Measurements from ENCODE around the gene RPL7L1. TPM values are rescaled to one million over a fixed set of nuclear protein-coding genes. Genes with fewer than 3 reads are reported as not detected.
"Not testable (repeated sequence)": the region's sequence is repeated elsewhere in the genome, so short reads cannot be mapped to it uniquely, and the experiment has no call there.

Gene RPL7L1
- total RNA-seq, 1 donor from 2014 or later = 179 TPM

DNA sequence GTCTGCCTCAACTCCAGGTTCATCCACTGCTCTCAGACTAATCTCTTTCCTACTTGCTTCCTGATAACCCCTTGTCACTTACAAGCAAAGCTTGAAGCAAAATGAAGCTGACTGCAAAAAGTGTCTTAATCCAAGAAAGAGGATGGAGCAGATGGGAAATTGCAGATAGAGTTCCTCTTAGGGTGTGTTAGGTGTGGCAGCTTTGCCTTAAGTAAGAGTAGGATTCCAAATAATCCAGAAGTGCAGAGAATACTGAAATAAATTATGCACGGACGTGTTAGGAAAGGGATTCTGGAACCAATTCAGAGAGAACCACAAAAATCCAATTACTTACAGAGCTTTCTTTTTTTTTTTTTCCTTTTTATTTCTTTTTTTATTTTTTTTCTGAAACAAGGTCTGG is 6.1 kb upstream of the RPL7L1 start:
- peaks cover 3% of the 10 kb centered on the region for H3K36me3 Mint-ChIP-seq (ENCODE audit: low read depth)
- H3K4me3 Mint-ChIP-seq = no peak overlapping the region
- H3K4me1 Mint-ChIP-seq (ENCODE audit: low read depth) = no peaks in the 10 kb centered on the region
- no peak for DNase-seq (ENCODE audit: low spot score)
- intact Hi-C loops (cut with micrococcal nuclease) = no loop called here
- peak overlapping the region; percentile 9 for H3K27ac Mint-ChIP-seq
- no peaks in the 10 kb centered on the region for H3K27me3 Mint-ChIP-seq (ENCODE audit: insufficient read depth)
- H3K9me3 Mint-ChIP-seq = no peaks in the 10 kb centered on the region

DNA sequence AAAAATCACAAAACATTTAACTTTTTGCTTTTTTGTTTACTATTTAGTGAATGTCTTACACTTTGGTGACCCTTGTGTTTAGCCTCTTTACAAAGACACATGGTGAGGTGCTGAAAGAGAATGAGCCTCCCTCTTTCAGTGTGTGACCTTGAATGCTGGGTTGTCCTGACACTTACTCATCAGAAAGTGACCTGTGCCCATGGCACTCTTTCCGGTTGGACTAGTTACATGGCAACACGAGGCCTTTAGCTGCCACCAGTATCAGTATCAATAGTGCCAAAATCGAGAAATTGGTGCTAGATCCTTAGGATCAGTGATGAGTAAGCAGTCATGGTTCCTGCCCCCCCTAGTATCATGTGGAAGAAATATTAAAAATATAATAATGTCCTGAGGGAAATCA is 1.7 kb upstream of the RPL7L1 start:
- no peaks in the 10 kb centered on the region for H3K27me3 Mint-ChIP-seq (ENCODE audit: insufficient read depth)
- peak overlapping the region; percentile 51 for H3K4me3 Mint-ChIP-seq
- no peaks in the 10 kb centered on the region for H3K9me3 Mint-ChIP-seq
- no peak overlapping the region for H3K27ac Mint-ChIP-seq
- peaks cover 14% of the 10 kb centered on the region for H3K4me1 Mint-ChIP-seq (ENCODE audit: low read depth)
- peaks cover 3% of the 10 kb centered on the region for H3K36me3 Mint-ChIP-seq (ENCODE audit: low read depth)
- DNase-seq (ENCODE audit: low spot score) = no peak
- intact Hi-C loops (cut with micrococcal nuclease) = loop anchor here (1.0 kb wide), 3 partner anchors 151 to 313 kb away; partner anchors contain the start of gene UBR2

DNA sequence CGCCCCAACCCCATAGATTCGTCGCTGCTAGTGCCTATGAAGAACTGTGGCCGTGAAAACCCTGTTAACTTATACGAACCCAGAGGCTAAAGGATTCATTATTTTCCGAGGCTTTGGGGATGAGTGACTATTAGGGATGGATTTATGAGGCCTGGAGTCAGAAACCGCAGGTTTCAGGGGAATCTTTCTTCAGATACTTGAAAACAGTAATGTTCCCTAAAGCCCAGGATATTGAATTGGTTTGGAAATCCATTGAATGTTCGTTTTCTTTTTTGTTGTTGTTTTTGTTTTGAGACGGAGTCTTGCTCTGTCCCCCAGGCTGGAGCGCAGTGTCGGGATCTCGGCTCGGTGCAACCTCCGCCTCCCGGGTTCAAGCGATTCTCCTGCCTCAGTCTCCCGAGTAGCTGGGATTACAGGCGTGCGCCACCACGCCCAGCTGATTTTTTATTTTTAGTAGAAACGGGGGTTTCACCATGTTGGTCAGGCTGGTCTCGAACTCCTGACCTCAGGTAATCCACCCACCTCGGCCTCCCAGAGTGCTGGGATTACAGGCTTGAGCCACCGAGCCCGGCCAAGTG is 913 bp downstream of the RPL7L1 start:
- intact Hi-C loops (cut with micrococcal nuclease); H3K27me3 Mint-ChIP-seq (ENCODE audit: insufficient read depth); H3K9me3 Mint-ChIP-seq; DNase-seq (ENCODE audit: low spot score): not testable (repeated sequence)
- H3K4me1 Mint-ChIP-seq (ENCODE audit: low read depth) = peaks cover 30% of the 10 kb centered on the region
- H3K4me3 Mint-ChIP-seq = peak overlapping the region; percentile 96
- H3K36me3 Mint-ChIP-seq (ENCODE audit: low read depth) = peaks cover 21% of the 10 kb centered on the region
- H3K27ac Mint-ChIP-seq = peak overlapping the region; percentile 97

DNA sequence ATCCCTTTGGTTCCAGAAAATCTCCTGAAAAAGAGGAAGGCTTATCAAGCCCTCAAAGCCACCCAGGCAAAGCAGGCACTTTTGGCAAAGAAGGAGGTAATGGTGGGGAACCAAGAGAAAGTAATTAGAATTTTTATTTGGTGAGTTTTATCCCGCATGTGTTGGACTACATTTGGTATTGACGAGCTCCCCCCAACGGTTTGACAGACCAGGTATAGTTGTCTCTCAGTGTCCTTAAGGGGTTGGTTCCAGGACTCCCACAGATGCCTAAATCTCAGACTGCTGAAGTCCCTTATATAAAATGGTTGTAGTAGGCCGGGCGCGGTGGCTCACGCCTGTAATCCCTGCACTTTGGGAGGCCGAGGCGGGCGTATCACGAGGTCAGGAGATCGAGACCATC is 1.5 kb downstream of the RPL7L1 start:
- H3K27me3 Mint-ChIP-seq (ENCODE audit: insufficient read depth); intact Hi-C loops (cut with micrococcal nuclease); H3K9me3 Mint-ChIP-seq; DNase-seq (ENCODE audit: low spot score): not testable (repeated sequence)
- H3K36me3 Mint-ChIP-seq (ENCODE audit: low read depth) = peaks cover 25% of the 10 kb centered on the region
- peaks cover 30% of the 10 kb centered on the region for H3K4me1 Mint-ChIP-seq (ENCODE audit: low read depth)
- H3K4me3 Mint-ChIP-seq = peak overlapping the region; percentile 96
- H3K27ac Mint-ChIP-seq = peak overlapping the region; percentile 97

DNA sequence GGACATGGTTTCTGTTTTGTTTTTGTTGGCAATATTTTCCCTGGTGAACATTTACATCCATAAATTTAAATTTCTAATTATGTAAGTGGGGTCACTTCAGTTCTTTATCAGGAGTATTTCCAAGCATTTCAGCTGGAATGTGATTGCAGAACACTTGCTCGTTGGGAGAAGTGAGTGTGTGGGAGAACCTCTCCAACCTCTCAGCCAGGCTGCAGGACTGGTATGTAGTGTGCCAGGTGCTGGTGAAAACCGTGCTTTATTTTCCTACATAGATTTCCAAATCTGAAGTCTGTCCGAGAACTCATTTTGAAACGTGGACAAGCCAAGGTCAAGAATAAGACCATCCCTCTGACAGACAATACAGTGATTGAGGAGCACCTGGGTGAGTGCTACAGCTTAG is 6.3 kb downstream of the RPL7L1 start:
- no peak overlapping the region for H3K4me3 Mint-ChIP-seq
- no peak overlapping the region for H3K27ac Mint-ChIP-seq
- peaks cover 22% of the 10 kb centered on the region for H3K4me1 Mint-ChIP-seq (ENCODE audit: low read depth)
- H3K9me3 Mint-ChIP-seq = no peaks in the 10 kb centered on the region
- H3K36me3 Mint-ChIP-seq (ENCODE audit: low read depth) = peaks cover 41% of the 10 kb centered on the region
- no peaks in the 10 kb centered on the region for H3K27me3 Mint-ChIP-seq (ENCODE audit: insufficient read depth)
- no peak for DNase-seq (ENCODE audit: low spot score)
- intact Hi-C loops (cut with micrococcal nuclease) = no loop called here

DNA sequence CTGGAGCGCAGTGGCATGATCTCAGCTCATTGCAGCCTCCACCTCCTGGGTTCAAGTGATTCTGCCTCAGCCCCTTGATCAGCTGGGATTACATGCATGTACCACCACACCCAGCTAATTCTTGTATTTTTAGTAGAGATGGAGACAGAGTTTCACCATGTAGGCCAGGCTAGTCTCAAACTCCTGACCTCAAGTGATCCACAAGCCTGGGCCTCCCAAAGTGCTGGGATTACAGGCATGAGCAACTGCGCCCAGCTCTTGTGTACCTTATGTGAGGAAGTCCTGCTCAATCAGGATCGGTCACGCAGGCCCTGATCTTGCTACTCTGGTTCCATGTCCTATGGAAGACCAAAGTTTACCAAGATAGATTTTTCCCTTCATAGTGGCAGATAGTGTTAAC is 8.8 kb downstream of the RPL7L1 start:
- H3K9me3 Mint-ChIP-seq; H3K27ac Mint-ChIP-seq; H3K27me3 Mint-ChIP-seq (ENCODE audit: insufficient read depth); intact Hi-C loops (cut with micrococcal nuclease); H3K4me3 Mint-ChIP-seq; DNase-seq (ENCODE audit: low spot score): not testable (repeated sequence)
- H3K36me3 Mint-ChIP-seq (ENCODE audit: low read depth) = peaks cover 38% of the 10 kb centered on the region
- H3K4me1 Mint-ChIP-seq (ENCODE audit: low read depth) = peaks cover 25% of the 10 kb centered on the region

DNA sequence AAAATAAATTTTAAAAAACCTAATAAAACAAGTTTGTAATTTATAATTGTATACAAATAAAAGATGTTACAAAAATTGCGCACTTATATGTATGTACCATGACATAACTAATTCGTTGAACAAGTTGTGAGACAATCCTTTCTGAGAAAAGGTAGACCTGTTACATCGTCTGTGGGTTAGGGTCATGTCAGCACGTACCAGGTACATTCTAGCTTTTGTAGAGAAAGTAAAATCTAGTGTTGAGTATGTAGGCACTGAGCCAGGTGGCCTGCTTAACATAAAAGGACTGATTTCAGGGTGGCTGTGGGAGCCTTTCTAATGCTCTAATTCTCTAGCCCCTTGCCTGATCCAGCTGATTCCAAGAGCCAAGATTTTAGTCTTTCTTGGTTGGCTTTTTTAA is 10.4 kb downstream of the RPL7L1 start:
- Mint-ChIP-seq H3K27me3 (ENCODE audit: insufficient read depth) (no peaks in the 10 kb centered on the region), H3K4me3 (peak overlapping the region; percentile 84), H3K27ac (peak overlapping the region; percentile 89), H3K36me3 (ENCODE audit: low read depth) (peaks cover 23% of the 10 kb centered on the region), H3K4me1 (ENCODE audit: low read depth) (peaks cover 12% of the 10 kb centered on the region), H3K9me3 (no peaks in the 10 kb centered on the region)
- no peak for DNase-seq (ENCODE audit: low spot score)
- intact Hi-C loops (cut with micrococcal nuclease) = loop anchor here (1.0 to 5.0 kb wide), 6 partner anchors 9 to 323 kb away; partner anchors contain the start of genes CNPY3, RPL7L1, SRF and TBCC

DNA sequence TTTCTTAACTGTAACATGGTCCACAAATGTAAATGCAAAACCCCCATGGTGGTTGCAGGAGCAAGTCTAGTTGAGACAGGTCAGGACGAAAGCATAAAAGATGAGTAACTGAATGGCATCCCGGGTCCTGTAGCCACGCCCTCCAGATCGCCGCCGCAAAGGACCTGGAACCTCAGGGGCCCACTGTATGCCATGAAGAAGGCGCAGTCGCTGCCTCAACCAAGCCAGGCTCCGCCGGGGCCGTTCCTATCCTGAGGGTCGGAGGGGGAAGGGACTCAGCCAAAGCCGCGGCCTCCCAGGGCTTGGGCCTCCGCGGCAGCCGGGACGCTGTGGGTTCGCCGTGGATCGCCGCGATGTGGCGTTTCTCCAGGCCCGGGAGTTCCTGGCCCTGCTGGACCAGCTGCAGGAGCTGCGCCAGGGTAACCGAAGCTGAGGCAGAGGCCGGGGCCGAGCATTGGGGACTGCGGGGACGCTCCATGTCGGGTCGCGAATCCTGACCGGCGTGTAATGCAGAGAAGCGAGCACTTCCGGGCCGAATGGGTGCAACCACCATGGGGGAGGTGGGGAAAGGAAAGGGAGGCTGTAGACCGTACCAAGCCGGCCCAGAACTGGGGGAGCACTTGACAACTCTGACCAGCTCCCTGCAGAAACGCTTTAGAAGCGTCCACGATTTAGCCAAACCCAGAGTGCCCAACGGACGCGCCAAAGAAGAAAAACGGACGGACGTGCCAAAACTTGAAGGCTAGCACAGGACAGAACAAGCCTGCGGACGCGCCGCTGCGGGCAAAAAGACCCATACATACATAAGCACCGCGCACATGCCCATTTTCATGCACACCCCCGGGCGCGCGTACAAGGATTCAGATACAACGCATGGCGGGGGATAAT is 11.1 kb downstream of the RPL7L1 start:
- no peaks in the 10 kb centered on the region for H3K27me3 Mint-ChIP-seq (ENCODE audit: insufficient read depth)
- peak overlapping the region; percentile 89 for H3K27ac Mint-ChIP-seq
- intact Hi-C loops (cut with micrococcal nuclease) = loop anchor here (1.0 to 5.0 kb wide), 6 partner anchors 9 to 323 kb away; partner anchors contain the start of genes CNPY3, RPL7L1, SRF and TBCC
- H3K4me3 Mint-ChIP-seq = peak overlapping the region; percentile 84
- H3K9me3 Mint-ChIP-seq = no peaks in the 10 kb centered on the region
- H3K4me1 Mint-ChIP-seq (ENCODE audit: low read depth) = peaks cover 12% of the 10 kb centered on the region
- peaks cover 22% of the 10 kb centered on the region for H3K36me3 Mint-ChIP-seq (ENCODE audit: low read depth)
- DNase-seq (ENCODE audit: low spot score) = peak; percentile 86

DNA sequence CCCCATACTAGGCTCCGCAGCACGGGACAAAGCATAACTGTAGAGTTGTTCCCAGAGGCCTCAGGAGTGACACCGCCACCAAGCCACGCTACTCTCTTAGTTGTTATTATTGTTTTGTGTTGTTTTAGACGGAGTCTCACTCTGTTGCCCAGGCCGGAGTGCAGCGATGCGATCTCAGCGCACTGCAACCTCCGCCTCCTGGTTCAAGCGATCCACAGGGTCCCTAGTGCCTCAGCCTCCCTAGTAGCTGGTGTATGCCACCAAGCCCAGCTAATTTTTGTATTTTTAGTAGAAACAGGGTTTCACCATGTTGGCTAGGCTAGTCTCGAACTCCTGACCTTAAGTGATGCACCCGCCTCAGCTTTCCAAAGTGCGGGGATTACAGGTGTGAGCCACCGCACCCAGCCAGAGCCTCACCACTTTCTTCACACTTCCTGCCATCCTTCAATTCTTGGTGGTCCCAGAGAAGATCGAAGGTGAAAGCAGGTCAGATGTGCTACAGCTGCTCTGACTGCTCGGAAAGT is 11.8 kb downstream of the RPL7L1 start:
- Mint-ChIP-seq H3K36me3 (ENCODE audit: low read depth) (peaks cover 15% of the 10 kb centered on the region), H3K4me3 (peak overlapping the region; percentile 84), H3K27me3 (ENCODE audit: insufficient read depth) (no peaks in the 10 kb centered on the region), H3K4me1 (ENCODE audit: low read depth) (peaks cover 12% of the 10 kb centered on the region), H3K9me3 (no peaks in the 10 kb centered on the region), H3K27ac (peak overlapping the region; percentile 89)
- intact Hi-C loops (cut with micrococcal nuclease) = loop anchor here (5.0 kb wide), 1 partner anchor 324 kb away; no protein-coding TSS in a partner anchor
- no peak for DNase-seq (ENCODE audit: low spot score)

DNA sequence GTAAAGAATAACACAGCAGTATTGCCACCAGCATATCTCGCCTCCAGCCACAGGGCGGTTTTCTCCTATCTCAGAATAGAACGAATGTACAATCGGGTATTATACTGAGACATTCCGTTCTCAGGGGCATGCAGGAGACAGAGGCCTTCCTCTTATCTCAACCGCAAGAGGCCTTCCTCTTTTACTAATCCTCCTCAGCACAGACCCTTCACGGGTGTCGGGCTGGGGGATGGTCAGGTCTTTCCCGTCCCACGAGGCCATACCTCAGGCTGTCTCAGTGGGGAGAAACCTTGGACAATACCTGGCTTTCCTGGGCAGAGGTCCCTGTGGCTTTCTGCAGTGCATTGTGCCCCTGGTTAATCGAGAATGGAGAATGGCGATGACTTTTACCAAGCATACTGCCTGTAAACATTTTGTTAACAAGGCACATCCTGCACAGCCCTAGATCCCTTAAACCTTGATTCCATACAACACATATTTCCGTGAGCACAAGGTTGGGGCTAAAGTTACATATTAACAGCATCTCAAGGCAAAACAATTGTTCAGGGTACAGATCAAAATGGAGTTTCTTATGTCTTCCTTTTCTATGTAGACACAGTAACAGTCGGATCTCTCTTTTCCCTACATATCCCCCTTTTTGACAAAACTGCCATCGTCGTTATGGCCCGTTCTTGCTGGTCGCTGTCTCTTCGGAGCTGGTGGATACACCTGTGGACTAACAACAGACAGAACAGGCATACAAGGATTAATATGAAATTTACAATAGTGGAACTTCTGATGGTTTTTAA is 14.8 kb downstream of the RPL7L1 start:
- not testable (repeated sequence) for H3K27me3 Mint-ChIP-seq (ENCODE audit: insufficient read depth); H3K27ac Mint-ChIP-seq; DNase-seq (ENCODE audit: low spot score); H3K36me3 Mint-ChIP-seq (ENCODE audit: low read depth); H3K4me3 Mint-ChIP-seq; H3K9me3 Mint-ChIP-seq
- H3K4me1 Mint-ChIP-seq (ENCODE audit: low read depth) = peaks cover 19% of the 10 kb centered on the region
- intact Hi-C loops (cut with micrococcal nuclease) = loop anchor here (5.0 kb wide), 1 partner anchor 327 kb away; no protein-coding TSS in a partner anchor

DNA sequence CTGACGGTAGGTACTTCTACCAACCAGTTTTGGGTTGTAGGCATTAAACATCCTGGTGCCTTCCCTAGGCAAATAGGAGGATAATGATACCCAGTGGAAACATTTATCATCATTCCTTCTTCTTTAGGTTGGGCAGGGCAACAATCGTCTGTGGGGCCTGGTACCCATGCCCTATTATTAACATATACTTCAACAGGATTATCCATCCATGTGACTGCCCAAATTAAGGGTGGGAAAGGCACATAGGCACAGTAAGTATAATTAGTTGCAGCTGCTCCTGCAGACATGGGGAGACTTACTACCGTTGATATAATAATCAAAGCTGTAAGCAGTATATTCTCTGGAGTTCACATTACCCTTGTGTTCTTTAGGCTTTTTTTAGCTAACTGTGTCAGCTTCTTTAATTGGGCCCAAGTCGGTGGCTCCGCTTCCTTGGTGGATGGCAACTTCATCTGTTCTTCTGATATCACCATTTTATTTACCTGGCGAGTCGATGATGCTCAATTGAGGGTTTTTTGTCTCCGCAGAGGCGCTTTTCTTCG is 16.8 kb downstream of the RPL7L1 start:
- H3K27me3 Mint-ChIP-seq (ENCODE audit: insufficient read depth) = no peaks in the 10 kb centered on the region
- H3K9me3 Mint-ChIP-seq = no peaks in the 10 kb centered on the region
- H3K4me3 Mint-ChIP-seq = no peak overlapping the region
- H3K36me3 Mint-ChIP-seq (ENCODE audit: low read depth) = no peaks in the 10 kb centered on the region
- intact Hi-C loops (cut with micrococcal nuclease) = no loop called here
- H3K27ac Mint-ChIP-seq = no peak overlapping the region
- peaks cover 9% of the 10 kb centered on the region for H3K4me1 Mint-ChIP-seq (ENCODE audit: low read depth)
- DNase-seq (ENCODE audit: low spot score) = no peak

DNA sequence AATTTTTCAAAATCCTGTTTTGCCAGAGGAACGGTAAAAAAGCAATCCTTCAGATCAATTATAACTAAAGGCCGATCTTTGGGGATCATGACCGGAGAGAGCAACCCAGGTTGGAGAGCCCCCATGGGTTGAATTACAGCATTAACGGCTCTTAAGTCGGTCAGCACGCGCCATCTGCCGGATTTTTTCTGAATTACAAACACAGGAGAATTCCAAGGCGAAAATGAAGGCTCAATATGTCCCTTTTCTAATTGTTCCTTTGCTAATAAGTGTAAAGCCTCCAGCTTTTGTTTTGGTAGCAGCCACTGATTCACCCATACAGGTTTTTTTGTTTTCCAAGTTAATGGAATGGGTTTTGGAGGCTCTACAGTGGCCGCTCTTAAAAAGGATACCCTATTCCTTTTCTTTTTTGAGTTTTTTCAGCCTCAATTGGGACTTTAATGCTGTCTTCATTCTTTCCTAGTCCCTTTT is 19.5 kb downstream of the RPL7L1 start:
- Mint-ChIP-seq H3K27ac (no peak overlapping the region), H3K4me3 (no peak overlapping the region), H3K36me3 (ENCODE audit: low read depth) (no peaks in the 10 kb centered on the region), H3K27me3 (ENCODE audit: insufficient read depth) (no peaks in the 10 kb centered on the region), H3K4me1 (ENCODE audit: low read depth) (peaks cover 19% of the 10 kb centered on the region), H3K9me3 (no peaks in the 10 kb centered on the region)
- intact Hi-C loops (cut with micrococcal nuclease) = loop anchor here (1.0 kb wide), 4 partner anchors 9 to 238 kb away; partner anchors contain the start of gene RPL7L1
- DNase-seq (ENCODE audit: low spot score) = peak; percentile 62
